Dermis blood vessel endothelial cell (primary cell): Measurements from ENCODE around the gene ODAD4. TPM values are rescaled to one million over a fixed set of nuclear protein-coding genes. Genes with fewer than 3 reads are reported as not detected.
A peak's percentile ranks its signal among the peaks of the same experiment; 100 is the strongest.

ENCODE experiments used
- DNase-seq: peaks from one replicate; pipeline ENCODE4 v3.0.0; 2010
- total RNA-seq: library from RNA; depleted of rRNA; stranded (reverse); fragments of >200 nt; gene quantifications from 2 replicates; pipeline ENCODE4 v1.2.3, GENCODE V29; 2014

Gene ODAD4, protein sequence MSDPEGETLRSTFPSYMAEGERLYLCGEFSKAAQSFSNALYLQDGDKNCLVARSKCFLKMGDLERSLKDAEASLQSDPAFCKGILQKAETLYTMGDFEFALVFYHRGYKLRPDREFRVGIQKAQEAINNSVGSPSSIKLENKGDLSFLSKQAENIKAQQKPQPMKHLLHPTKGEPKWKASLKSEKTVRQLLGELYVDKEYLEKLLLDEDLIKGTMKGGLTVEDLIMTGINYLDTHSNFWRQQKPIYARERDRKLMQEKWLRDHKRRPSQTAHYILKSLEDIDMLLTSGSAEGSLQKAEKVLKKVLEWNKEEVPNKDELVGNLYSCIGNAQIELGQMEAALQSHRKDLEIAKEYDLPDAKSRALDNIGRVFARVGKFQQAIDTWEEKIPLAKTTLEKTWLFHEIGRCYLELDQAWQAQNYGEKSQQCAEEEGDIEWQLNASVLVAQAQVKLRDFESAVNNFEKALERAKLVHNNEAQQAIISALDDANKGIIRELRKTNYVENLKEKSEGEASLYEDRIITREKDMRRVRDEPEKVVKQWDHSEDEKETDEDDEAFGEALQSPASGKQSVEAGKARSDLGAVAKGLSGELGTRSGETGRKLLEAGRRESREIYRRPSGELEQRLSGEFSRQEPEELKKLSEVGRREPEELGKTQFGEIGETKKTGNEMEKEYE
- 0.28 and 0.34 TPM in 2 replicates for total RNA-seq

DNA sequence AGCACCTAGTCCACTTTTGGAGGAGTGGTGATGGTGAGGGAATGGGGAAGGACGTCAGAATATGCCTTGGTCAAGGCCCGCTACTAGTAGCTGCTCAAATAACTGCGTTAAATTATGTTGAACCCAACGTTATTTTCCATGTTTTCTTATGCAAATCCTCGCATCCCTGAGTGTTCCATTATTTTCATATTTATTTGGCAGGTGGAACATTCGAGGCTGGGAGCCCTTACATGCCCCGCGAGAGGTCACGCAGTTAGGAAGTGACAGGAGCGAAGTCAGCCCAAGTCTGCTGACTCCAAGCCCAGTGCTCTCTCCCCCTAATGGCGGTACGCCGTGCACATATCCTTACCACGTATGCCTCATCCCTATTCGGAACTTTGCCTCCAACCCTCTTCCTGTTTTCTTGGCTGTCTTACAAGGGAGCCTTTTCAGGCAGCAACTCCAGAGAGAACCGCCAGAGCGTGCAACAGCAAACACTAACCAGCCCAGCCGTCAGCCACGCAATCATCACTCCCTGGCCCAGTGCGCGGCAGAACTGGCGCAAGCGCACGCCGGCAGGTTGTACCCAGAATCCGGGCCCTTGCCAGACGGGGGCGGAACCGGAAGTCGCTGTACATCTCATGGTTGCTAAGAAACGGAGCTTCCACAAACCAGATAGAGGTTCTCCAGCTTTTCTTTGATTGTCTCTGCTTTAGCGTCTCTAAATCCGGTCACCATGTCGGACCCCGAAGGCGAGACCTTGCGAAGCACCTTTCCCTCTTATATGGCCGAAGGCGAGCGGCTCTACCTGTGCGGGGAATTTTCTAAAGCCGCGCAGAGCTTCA is at the start of gene ODAD4:
Gene ODAD4 (plus strand): TSS at position 609 of the 824 bp plus-strand sequence. CDS start 107 bp downstream, at position 716.
- DNase-seq = peak; percentile 98

GRCh38 chr17:41882756-41883155 is 47.7 kb upstream of the ODAD4 start:
- no peak for DNase-seq

DNA sequence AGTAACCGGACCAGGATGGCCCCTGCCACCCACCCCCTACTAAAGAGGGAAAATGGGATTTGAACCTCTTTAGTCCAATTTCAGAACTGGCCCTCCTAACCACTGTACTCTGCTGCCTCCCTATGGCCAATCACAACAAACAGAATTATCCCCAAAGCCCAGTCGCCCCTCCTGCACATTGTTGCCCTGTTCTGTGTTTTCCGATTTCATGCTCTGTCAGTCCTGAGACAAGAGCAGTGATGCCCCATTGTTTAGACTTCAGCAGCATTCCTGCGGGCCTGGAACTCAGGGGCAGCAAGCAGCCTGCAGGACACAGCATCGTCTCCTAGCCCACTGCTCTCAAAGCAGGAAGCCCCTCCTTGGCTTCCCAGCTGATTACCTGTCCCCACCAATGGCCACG is 44.7 kb upstream of the ODAD4 start:
- peak; percentile 21 for DNase-seq

GRCh38 chr17:41888332-41888965 is 42.0 kb upstream of the ODAD4 start:
- no peak for DNase-seq

DNA sequence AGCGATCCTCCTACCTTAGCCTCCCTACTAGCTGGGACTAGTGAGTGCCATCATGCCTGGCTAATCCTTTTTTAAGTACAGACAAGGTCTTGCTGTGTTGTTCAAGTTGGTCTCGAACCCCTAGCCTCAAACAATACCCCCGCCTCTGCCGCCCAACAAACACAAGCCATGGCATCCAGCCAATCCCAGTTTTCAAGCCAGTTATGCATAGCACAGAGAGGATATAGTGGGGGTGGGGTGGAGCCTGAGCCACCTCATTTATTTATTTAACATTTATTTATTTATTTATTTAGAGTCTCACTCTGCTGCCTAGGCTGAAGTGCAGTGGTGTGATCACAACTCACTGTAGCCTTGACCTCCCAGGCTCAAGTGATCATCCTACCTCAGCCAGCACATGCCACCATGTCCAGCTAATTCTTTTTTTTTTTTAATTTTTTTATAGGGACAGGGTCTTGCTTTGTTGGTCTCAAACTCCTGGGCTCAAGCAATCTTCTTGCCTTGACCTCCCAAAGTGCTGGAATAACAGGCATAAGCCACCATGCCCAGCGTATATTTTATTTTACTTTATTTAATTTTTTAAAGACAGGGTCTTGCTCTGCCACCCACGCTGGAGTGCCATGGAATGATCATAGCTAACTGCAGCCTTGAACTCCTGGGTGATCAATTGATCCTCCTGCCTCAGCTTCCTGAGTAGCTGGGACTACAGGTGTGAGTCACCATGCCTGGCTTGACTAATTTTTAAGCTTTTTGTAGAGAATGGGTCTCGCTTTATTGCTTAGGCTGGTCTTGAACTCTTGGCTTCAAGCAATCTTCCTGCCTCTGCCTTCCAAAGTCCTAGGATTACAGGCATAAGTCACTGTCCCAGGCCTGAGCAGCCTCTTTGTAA is 39.0 kb upstream of the ODAD4 start:
- peak; percentile 26 for DNase-seq

DNA sequence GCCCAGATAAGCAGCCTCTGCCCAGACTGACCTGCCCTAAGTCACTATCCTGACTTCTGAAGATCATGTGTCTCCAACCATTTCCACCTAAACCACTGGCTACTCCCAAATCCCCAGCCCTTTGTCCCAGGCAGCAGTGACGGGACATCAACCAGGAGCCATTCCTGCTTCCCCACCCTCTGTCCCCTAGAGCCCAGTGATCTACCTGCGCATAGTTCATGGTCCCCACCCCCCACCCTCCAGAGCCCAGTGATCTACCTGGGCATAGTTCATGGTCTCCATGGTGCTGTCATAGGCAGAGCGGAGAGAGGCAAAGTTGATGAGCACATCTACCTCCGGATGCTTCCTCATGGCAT is 38.4 kb upstream of the ODAD4 start:
- no peak for DNase-seq

DNA sequence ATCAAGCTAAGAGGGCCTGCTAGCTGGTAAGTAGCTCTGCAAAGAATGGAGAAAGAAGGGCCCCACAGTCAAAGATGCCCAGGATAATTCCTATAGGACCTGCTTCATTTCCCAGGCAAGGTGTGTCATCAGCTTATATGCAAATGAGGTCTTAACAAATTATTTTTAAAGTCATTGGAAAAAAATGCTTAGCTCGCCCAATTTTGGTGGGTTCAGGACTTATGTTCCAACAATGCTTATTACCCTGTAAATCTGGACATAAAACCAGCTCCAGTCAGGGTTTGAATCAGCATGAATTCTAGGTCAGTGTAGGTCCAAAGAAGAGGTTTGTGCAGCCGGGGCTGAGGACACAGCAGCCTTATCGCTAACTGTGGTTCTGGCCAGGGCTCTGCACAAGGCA is 37.0 kb upstream of the ODAD4 start:
- no peak for DNase-seq

GRCh38 chr17:41894791-41895331 is 35.6 kb upstream of the ODAD4 start:
- DNase-seq = peak; percentile 30

GRCh38 chr17:41895617-41896016 is 34.8 kb upstream of the ODAD4 start:
- DNase-seq = no peak

GRCh38 chr17:41896726-41897125 is 33.7 kb upstream of the ODAD4 start:
- DNase-seq = no peak

- no peak for DNase-seq
Observed at GRCh38 chr17:41901646-41902045, 28.8 kb upstream of the ODAD4 start.

GRCh38 chr17:41904242-41904841 is 26.1 kb upstream of the ODAD4 start:
- DNase-seq = no peak

GRCh38 chr17:41905172-41905571 is 25.2 kb upstream of the ODAD4 start:
- no peak for DNase-seq

GRCh38 chr17:41906465-41907184 is 23.8 kb upstream of the ODAD4 start:
- DNase-seq = no peak

DNA sequence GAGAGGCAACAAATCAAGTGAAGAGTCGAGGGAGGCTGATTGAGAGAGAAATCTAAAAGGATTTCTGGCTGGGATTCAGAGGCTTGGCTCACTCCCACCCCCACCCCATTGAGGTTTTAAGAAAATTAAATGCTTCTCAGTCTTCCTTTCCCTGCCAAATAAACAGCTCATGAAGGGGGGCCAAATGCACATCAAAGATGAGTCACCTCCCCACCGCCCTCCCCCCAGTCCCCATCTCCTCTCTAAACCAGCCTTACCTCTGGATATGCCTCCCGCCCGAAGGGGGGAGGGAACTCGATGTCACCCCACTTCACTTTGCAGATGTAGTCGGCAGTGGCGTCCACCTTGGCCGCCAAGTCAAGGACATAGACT is 23.2 kb upstream of the ODAD4 start:
- DNase-seq = no peak

DNA sequence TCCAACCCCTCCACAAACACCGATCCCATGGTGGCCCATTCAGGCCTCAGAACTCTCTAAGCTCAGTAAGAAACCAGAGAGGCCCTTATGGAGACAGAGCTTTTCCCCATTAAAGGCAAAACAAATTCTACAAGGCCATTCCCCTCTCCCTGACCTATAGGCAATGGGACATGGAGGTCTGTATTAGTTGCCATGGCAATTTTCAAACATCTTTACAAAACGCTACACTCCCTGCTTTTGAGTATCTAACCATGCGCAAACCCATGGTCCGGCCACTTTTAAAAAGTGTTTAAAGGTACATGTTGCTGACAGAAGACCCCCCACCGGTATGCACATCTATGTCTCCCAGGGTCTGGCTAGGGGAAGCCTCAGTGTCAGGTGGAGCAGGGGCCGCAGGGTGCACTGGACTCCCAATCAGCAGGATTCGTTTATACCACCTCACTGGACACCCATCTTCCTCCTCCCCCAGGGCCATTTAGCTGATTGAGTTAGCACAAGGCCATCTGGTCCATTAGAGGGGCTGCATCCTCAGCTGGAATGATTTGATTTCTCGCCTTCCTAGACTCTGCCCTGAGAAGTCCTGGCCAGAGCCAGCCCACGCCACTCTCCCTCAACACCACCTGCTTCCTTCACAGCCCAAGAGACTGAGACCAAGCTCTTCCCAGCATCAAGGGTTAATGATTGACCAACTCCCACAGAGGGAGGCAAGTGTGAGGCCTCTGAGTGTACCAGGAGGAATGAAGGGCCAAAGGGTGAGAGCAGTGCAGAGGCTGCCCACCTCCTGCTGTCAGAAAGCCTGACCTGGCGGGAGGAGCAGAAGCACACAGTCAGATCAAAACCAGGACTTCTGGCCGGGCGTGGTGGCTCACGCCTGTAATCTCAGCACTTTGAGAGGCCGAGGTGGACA is 22.5 kb upstream of the ODAD4 start:
- no peak for DNase-seq

- no peak for DNase-seq
Observed at GRCh38 chr17:41909088-41909487, 21.3 kb upstream of the ODAD4 start.

DNA sequence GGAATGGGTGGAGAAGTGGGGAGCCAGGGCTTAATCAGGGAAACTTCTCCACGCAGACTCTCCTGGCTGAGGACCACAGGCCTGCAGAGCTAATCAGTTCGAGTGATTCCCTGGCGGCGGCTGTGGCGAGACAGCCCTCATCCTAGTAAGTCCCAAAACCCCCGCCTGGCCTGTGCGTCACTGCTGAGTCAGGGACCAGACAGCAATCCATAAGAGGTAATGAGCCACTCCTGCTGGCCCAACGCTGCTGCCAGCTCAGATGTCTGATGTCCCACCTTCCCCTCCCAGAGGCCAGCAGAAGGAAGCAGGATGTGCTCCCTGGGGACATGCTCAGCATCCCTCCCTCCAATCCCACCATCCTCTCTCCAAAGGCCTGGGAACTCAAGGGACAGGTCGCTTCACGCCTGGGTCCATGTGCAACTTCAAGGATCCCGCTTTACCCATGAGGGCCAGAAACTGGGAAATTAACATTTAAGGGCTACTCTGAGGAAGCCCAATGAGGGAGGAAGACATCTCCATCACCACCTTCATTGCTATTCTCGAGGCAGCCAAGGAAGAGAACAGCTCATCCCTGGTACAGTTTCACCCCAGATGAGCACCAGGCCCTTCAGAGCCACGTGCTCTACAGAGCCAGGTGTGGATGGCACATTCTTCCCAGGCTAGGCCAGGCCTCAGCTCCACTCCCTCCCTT is 19.6 kb upstream of the ODAD4 start:
- DNase-seq = no peak

GRCh38 chr17:41912925-41913324 is 17.5 kb upstream of the ODAD4 start:
- no peak for DNase-seq
